ENCODE data around the gene MAML3.

- TF ChIP-seq POLR2AphosphoS5 (IDR thresholded peaks at IDR 0.05): no peak
- no peak for TF ChIP-seq CTCF (IDR thresholded peaks at IDR 0.05)
These were observed 319.7 kb downstream of the MAML3 start for GRCh38 chr4:139834226-139834662.

Data from suprapubic skin (tissue), 3 donors.